Parathyroid adenoma (tissue), 2 donors: ENCODE results near the gene C13orf42.

Source experiments
- H2AFZ ChIP-seq: fragments of 300-600 bp; sonication (generic); one replicate; pipeline ENCODE4 v1.7.0; 2017; ENCODE audit warnings: antibody characterized with exemption, mild to moderate bottlenecking
- H3K27ac ChIP-seq: fragments of 300-600 bp; sonication (generic); one replicate; pipeline ENCODE4 v1.7.0; 2017
- H3K27me3 ChIP-seq: fragments of 300-600 bp; sonication (generic); one replicate; pipeline ENCODE4 v1.7.0; 2017; ENCODE audit warnings: low read length; ENCODE audit not compliant: control insufficient read depth, insufficient read depth
- H3K36me3 ChIP-seq: fragments of 300-600 bp; sonication (generic); one replicate; pipeline ENCODE4 v1.7.0; 2017; ENCODE audit warnings: low read length; ENCODE audit not compliant: control insufficient read depth, insufficient read depth
- H3K4me1 ChIP-seq: fragments of 300-600 bp; sonication (generic); one replicate; pipeline ENCODE4 v1.7.0; 2017; ENCODE audit warnings: control low read depth
- H3K4me2 ChIP-seq: fragments of 300-600 bp; sonication (generic); one replicate; pipeline ENCODE4 v1.7.0; 2017; ENCODE audit warnings: low read length
- H3K4me3 ChIP-seq: fragments of 300-600 bp; sonication (generic); one replicate; pipeline ENCODE4 v1.7.0; 2017; ENCODE audit warnings: low read depth, low read length
- H3K79me2 ChIP-seq: fragments of 300-600 bp; sonication (generic); one replicate; pipeline ENCODE4 v1.7.0; 2017; ENCODE audit warnings: control low read depth
- H3K9ac ChIP-seq: fragments of 300-600 bp; sonication (generic); one replicate; pipeline ENCODE4 v1.7.0; 2017; ENCODE audit warnings: mild to moderate bottlenecking
- H3K9me3 ChIP-seq: fragments of 300-600 bp; sonication (generic); one replicate; pipeline ENCODE4 v1.7.0; 2017; ENCODE audit warnings: low read length; ENCODE audit not compliant: control insufficient read depth
- TF ChIP-seq, protein P1 (sequence below): fragments of 300-600 bp; sonication (generic); IDR thresholded peaks from one replicate; pipeline ENCODE4 v1.7.0; 2017; ENCODE audit warnings: antibody characterized with exemption, mild to moderate bottlenecking
- donor health status: primary hyperparathyroidism.

Gene C13orf42

DNA sequence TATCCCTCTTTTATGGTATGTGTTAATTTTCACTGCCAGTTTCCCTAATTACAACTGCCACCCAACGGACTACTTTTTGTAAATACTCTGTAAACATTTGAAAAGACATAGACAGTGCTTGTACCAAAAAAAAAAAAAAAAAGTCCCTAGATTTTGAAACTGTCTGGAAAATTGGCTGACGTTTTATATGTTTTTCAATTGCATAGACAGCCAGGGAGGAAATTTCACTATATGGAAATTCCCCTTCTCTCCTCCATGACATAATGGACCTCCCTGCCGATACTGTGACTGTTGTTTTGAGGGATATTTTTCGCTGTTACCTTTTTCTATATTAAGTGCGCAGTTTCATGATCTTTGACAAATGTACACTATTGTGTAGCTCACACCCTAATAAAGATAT, 43.4 kb downstream of the C13orf42 start:
- Histone ChIP-seq H3K9ac (no peak overlapping the region), H3K36me3 (no peaks in the 10 kb centered on the region), H3K4me2 (no peak overlapping the region), H3K79me2 (no peaks in the 10 kb centered on the region), H3K9me3 (no peaks in the 10 kb centered on the region), H2AFZ (no peak overlapping the region), H3K4me1 (no peaks in the 10 kb centered on the region), H3K4me3 (no peak overlapping the region), H3K27me3 (no peaks in the 10 kb centered on the region), H3K27ac (no peak overlapping the region)
- TF ChIP-seq, protein P1, sequence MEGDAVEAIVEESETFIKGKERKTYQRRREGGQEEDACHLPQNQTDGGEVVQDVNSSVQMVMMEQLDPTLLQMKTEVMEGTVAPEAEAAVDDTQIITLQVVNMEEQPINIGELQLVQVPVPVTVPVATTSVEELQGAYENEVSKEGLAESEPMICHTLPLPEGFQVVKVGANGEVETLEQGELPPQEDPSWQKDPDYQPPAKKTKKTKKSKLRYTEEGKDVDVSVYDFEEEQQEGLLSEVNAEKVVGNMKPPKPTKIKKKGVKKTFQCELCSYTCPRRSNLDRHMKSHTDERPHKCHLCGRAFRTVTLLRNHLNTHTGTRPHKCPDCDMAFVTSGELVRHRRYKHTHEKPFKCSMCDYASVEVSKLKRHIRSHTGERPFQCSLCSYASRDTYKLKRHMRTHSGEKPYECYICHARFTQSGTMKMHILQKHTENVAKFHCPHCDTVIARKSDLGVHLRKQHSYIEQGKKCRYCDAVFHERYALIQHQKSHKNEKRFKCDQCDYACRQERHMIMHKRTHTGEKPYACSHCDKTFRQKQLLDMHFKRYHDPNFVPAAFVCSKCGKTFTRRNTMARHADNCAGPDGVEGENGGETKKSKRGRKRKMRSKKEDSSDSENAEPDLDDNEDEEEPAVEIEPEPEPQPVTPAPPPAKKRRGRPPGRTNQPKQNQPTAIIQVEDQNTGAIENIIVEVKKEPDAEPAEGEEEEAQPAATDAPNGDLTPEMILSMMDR: no peak

DNA sequence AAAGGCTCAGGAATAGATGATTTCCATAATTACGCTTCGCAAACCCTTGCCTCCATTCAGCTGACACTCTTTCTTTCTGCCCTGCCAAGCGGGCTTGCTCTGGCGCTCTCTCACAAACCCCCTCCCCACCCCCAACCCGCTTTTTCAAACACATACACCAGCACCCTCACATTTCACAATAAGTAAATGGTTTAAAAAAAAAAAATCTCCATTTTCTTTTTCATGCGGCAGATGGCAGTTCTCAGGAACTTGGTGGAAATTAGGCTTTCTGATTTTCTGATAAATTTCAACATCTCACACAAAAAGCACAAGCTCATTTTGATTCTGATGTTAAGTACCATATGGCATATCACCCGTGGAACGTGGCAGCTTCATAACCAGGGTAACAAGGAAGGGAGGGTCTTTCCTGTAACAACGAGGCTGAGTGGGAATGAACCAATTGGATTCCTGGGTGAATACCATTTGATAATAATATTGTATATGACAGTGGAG, 43.8 kb downstream of the C13orf42 start:
- Histone ChIP-seq H3K4me2 (no peak overlapping the region), H3K9me3 (no peaks in the 10 kb centered on the region), H3K27ac (no peak overlapping the region), H3K36me3 (no peaks in the 10 kb centered on the region), H3K4me3 (no peak overlapping the region), H2AFZ (no peak overlapping the region), H3K9ac (no peak overlapping the region), H3K4me1 (no peaks in the 10 kb centered on the region), H3K79me2 (no peaks in the 10 kb centered on the region), H3K27me3 (no peaks in the 10 kb centered on the region)
- TF ChIP-seq, protein P1: no peak

DNA sequence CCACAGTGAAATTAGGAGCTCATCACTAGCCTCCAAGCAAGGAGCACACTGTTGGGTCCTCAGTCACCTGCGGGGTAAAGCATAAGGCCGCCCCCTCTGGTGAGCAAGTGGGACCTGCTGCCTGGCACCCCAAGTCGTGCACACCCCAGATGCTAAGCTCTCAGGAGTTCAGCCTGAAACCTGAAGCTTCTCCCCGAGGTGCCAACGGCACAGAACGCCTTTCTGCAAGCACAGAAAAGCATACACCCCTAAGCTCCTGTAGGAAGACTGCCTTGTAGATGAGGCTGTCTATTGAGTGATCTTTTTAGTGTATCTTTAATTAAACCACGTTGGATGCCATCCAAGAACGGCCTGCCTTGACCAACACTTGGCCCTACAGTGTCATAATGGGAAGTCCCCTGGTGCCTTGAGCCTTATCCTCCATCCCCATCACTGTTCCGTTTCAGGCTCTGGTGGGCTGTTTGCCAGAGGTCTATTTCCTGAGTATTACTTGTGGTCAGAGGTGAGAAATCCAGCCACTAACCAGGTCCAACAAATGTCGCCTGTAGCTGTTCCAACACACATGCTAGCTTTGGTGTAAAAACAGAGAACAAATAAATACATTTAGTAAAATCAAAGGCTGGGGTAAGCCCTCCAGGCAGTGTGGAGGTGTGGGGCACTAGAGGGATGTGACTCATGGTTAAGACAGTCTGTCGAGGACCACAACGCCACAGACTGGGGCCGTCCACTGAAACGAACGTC, 44.8 kb downstream of the C13orf42 start:
- no peak overlapping the region for H3K4me3 ChIP-seq
- TF ChIP-seq, protein P1: no peak
- H2AFZ ChIP-seq: no peak overlapping the region
- H3K79me2 ChIP-seq: no peaks in the 10 kb centered on the region
- H3K4me1 ChIP-seq: no peaks in the 10 kb centered on the region
- H3K4me2 ChIP-seq: no peak overlapping the region
- H3K9me3 ChIP-seq: no peaks in the 10 kb centered on the region
- no peaks in the 10 kb centered on the region for H3K27me3 ChIP-seq
- H3K27ac ChIP-seq: no peak overlapping the region
- no peaks in the 10 kb centered on the region for H3K36me3 ChIP-seq
- H3K9ac ChIP-seq: no peak overlapping the region

DNA sequence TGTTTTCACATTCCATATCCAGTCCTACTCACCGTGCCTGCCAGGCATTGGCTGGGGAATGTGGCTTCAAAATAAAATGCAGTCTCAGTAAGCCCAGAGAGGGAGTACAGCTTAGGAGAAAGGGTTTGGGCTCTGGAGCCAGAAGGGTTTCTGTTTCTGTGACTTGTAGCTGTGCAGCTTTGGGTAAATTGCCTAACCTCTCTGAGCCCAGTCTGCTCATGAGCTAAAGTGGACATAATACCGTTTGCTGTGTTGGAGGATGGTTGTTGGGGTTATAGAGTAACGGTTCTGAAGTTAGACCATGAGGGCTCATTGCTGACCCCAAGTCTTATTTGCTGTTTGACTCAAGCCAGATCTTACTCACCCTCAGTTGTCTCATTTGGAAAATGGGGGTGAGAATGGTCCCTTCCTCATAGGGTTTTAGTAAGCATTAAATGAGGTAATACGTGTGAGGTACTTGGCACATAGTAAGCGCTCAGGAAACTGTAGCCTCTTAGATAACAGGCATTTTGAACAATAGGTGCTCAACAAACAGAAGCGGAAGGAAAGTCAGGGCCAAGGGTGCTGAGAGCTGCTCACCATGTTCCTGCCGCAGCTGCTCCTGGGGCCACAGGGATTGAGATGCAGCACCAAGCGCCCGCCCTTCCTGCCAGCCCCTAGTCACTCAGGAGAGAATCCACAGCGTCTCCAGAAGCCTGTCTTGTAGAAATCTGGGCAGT, 45.5 kb downstream of the C13orf42 start:
- Histone ChIP-seq H3K9me3 (no peaks in the 10 kb centered on the region), H2AFZ (no peak overlapping the region), H3K27me3 (no peaks in the 10 kb centered on the region), H3K36me3 (no peaks in the 10 kb centered on the region), H3K4me2 (no peak overlapping the region), H3K79me2 (no peaks in the 10 kb centered on the region), H3K4me1 (no peaks in the 10 kb centered on the region), H3K9ac (no peak overlapping the region), H3K27ac (no peak overlapping the region), H3K4me3 (no peak overlapping the region)
- TF ChIP-seq, protein P1: no peak
